C4-2B (cell line): Measurements from ENCODE around the gene MCEE.

ENCODE experiments used
- H3K27ac ChIP-seq: fragments of 450-650 bp; 2 replicates; pipeline ENCODE4 v1.5.1; 2017
- CTCF ChIP-seq: fragments of 450-650 bp; conservative IDR thresholded peaks from 2 replicates; pipeline ENCODE4 v1.5.1; 2017; ENCODE audit warnings: mild to moderate bottlenecking
- ZFX ChIP-seq: fragments of 450-650 bp; IDR thresholded peaks from 2 replicates; pipeline ENCODE4 v1.6.1; 2017

Gene MCEE

GRCh38 chr2:71082402-71083252 lies 47.4 kb downstream of the MCEE start:
- H3K27ac ChIP-seq, result no peak overlapping the region

GRCh38 chr2:71078624-71079023 lies 51.4 kb downstream of the MCEE start:
- H3K27ac ChIP-seq, result no peak overlapping the region
- TF ChIP-seq CTCF, result no peak
- no peak for TF ChIP-seq ZFX

More at GRCh38 chr2:71082402-71083252, 47.4 kb downstream of the MCEE start:
- TF ChIP-seq CTCF, result no peak
- TF ChIP-seq ZFX, result no peak

GRCh38 chr2:71074893-71075395 lies 55.1 kb downstream of the MCEE start:
- no peak overlapping the region for H3K27ac ChIP-seq
- TF ChIP-seq ZFX (no peak), CTCF (no peak)

- TF ChIP-seq ZFX (no peak), CTCF (no peak)
- no peak overlapping the region for H3K27ac ChIP-seq
Measured at GRCh38 chr2:71073475-71073874, 56.6 kb downstream of the MCEE start.

GRCh38 chr2:71072492-71072891 lies 57.5 kb downstream of the MCEE start:
- H3K27ac ChIP-seq, result no peak overlapping the region

GRCh38 chr2:71071681-71072398 lies 58.2 kb downstream of the MCEE start:
- TF ChIP-seq ZFX (no peak), CTCF (no peak)
- H3K27ac ChIP-seq, result no peak overlapping the region

More at GRCh38 chr2:71072492-71072891, 57.5 kb downstream of the MCEE start:
- no peak for TF ChIP-seq CTCF
- TF ChIP-seq ZFX, result no peak
